Gastroesophageal sphincter (tissue), 3 donors: Measurements from ENCODE around the gene SERINC4.

Experiments
- CTCF ChIP-seq, 4 experiments: fragments of 200-600 bp in 2 of 4; fragments of 450-650 bp in 2 of 4; sonication (generic) in 1 of 4; IDR thresholded peaks; one replicate each; pipeline ENCODE4 v1.5.1; 2017 to 2019; ENCODE audit warnings: antibody characterized with exemption in 4 of 4, mild to moderate bottlenecking in 2 of 4, moderate library complexity in 2 of 4
- EP300 ChIP-seq: sonication (generic); formaldehyde crosslinking; IDR thresholded peaks from one replicate; pipeline ENCODE4 v1.6.1; 2017; ENCODE audit warnings: antibody characterized with exemption, mild to moderate bottlenecking
- POLR2A ChIP-seq, 2 donors: fragments of 450-650 bp; IDR thresholded peaks; one replicate each; pipeline ENCODE4 v1.6.1; 2017; ENCODE audit warnings: antibody characterized with exemption in 2 of 2, mild to moderate bottlenecking in 2 of 2, moderate library complexity in 1 of 2
- POLR2AphosphoS5 ChIP-seq: sonication (generic); formaldehyde crosslinking; IDR thresholded peaks from one replicate; pipeline ENCODE4 v1.6.1; 2017; ENCODE audit warnings: antibody characterized with exemption

GRCh38 chr15:43775411-43775965, 24.5 kb downstream of the SERINC4 start:
- no peak for TF ChIP-seq POLR2A (IDR thresholded peaks at IDR 0.05)
- peak in 2 of 4 experiments; percentile 31 to 34 for TF ChIP-seq CTCF (IDR thresholded peaks at IDR 0.05)
- TF ChIP-seq POLR2AphosphoS5 = no peak
- no peak for TF ChIP-seq EP300
